ENCODE measurements around the gene PDK3. TPM values are rescaled to one million over a fixed set of nuclear protein-coding genes. Genes with fewer than 3 reads are reported as not detected.
A peak's percentile ranks its signal among the peaks of the same experiment; 100 is the strongest.

PDK3 gene
- total and polyA plus RNA-seq, 2 experiments from 2014 or later, result 5.8 to 7.0 TPM

GRCh38 chrX:24463077-24463476, 2.0 kb upstream of the PDK3 start:
- Histone ChIP-seq H3K9me3 (ENCODE audit: low read depth) (no peaks in the 10 kb centered on the region), H3K27me3 (replicated peaks; ENCODE audit: insufficient read depth) (no peaks in the 10 kb centered on the region), H3K9ac (no peak overlapping the region), H3K4me3 (no peak overlapping the region), H4K20me1 (ENCODE audit: insufficient read depth) (no peaks in the 10 kb centered on the region), H3K79me2 (ENCODE audit: insufficient read depth) (no peaks in the 10 kb centered on the region), H3K9me2 (ENCODE audit: insufficient read depth) (no peaks in the 10 kb centered on the region), H3K4me2 (ENCODE audit: unreplicated experiment) (no peak overlapping the region), H3K4me1 (ENCODE audit: insufficient read depth) (no peaks in the 10 kb centered on the region), H3K27ac (no peak overlapping the region), H3K36me3 (ENCODE audit: low read depth) (no peaks in the 10 kb centered on the region), H2AFZ (no peak overlapping the region), H3F3A (ENCODE audit: insufficient read depth) (no peaks in the 10 kb centered on the region)
- 95 to 100% methylated on average over 3 of the region's 3 CpGs for WGBS, 2 experiments (ENCODE audit: low coverage in 1 of 2, low lambda C conversion rate in 2 of 2, missing lambda C conversion rate in 2 of 2)
- DNase-seq, result no peak
- TF ChIP-seq EZH2 (IDR thresholded peaks at IDR 0.05; ENCODE audit: insufficient read depth, poor library complexity, severe bottlenecking) (no peak), EZH2phosphoT487 (IDR thresholded peaks at IDR 0.05; ENCODE audit: insufficient read depth, low read depth) (no peak)
- in situ Hi-C loops (cut with MboI), result no loop called here

- Histone ChIP-seq H2AFZ (peak overlapping the region; percentile 93), H4K20me1 (ENCODE audit: insufficient read depth) (no peaks in the 10 kb centered on the region), H3K79me2 (ENCODE audit: insufficient read depth) (no peaks in the 10 kb centered on the region), H3K4me2 (ENCODE audit: unreplicated experiment) (peak overlapping the region; percentile 71), H3K36me3 (ENCODE audit: low read depth) (no peaks in the 10 kb centered on the region), H3K9ac (peak overlapping the region; percentile 74), H3F3A (ENCODE audit: insufficient read depth) (no peaks in the 10 kb centered on the region), H3K9me3 (ENCODE audit: low read depth) (no peaks in the 10 kb centered on the region), H3K4me1 (ENCODE audit: insufficient read depth) (no peaks in the 10 kb centered on the region), H3K27me3 (replicated peaks; ENCODE audit: insufficient read depth) (no peaks in the 10 kb centered on the region), H3K9me2 (ENCODE audit: insufficient read depth) (no peaks in the 10 kb centered on the region), H3K27ac (no peak overlapping the region), H3K4me3 (peak overlapping the region; percentile 79)
- in situ Hi-C loops (cut with MboI), result no loop called here
- 0% methylated on average over 5 of the region's 5 CpGs; no CpG with 5 or more reads in 1 of the 2 experiments for WGBS, 2 experiments (ENCODE audit: low coverage in 1 of 2, low lambda C conversion rate in 2 of 2, missing lambda C conversion rate in 2 of 2)
- no peak for DNase-seq
- TF ChIP-seq EZH2phosphoT487 (IDR thresholded peaks at IDR 0.05; ENCODE audit: insufficient read depth, low read depth) (no peak), EZH2 (IDR thresholded peaks at IDR 0.05; ENCODE audit: insufficient read depth, poor library complexity, severe bottlenecking) (no peak)
Measured at GRCh38 chrX:24464498-24464835, 619 bp upstream of the PDK3 start.

- Histone ChIP-seq H3K79me2 (ENCODE audit: insufficient read depth) (no peaks in the 10 kb centered on the region), H3F3A (ENCODE audit: insufficient read depth) (no peaks in the 10 kb centered on the region), H4K20me1 (ENCODE audit: insufficient read depth) (no peaks in the 10 kb centered on the region), H3K27me3 (replicated peaks; ENCODE audit: insufficient read depth) (no peaks in the 10 kb centered on the region), H3K9me2 (ENCODE audit: insufficient read depth) (no peaks in the 10 kb centered on the region), H3K4me2 (ENCODE audit: unreplicated experiment) (peak overlapping the region; percentile 71), H3K27ac (no peak overlapping the region), H3K4me3 (peak overlapping the region; percentile 79), H3K4me1 (ENCODE audit: insufficient read depth) (no peaks in the 10 kb centered on the region), H3K9me3 (ENCODE audit: low read depth) (no peaks in the 10 kb centered on the region), H3K36me3 (ENCODE audit: low read depth) (no peaks in the 10 kb centered on the region), H3K9ac (peak overlapping the region; percentile 74), H2AFZ (peak overlapping the region; percentile 93)
- in situ Hi-C loops (cut with MboI), result no loop called here
- TF ChIP-seq EZH2phosphoT487 (IDR thresholded peaks at IDR 0.05; ENCODE audit: insufficient read depth, low read depth) (no peak), EZH2 (IDR thresholded peaks at IDR 0.05; ENCODE audit: insufficient read depth, poor library complexity, severe bottlenecking) (no peak)
- DNase-seq, result peak; percentile 8
- WGBS, 2 experiments (ENCODE audit: low coverage in 1 of 2, low lambda C conversion rate in 2 of 2, missing lambda C conversion rate in 2 of 2), result 0 to 3% methylated on average over 8 to 12 of the region's 25 CpGs
Measured at GRCh38 chrX:24465532-24465865, 413 bp downstream of the PDK3 start.

GRCh38 chrX:24466025-24466424, 939 bp downstream of the PDK3 start:
- Histone ChIP-seq H2AFZ (no peak overlapping the region), H3K4me3 (peak overlapping the region; percentile 79), H3K9me2 (ENCODE audit: insufficient read depth) (no peaks in the 10 kb centered on the region), H3K27ac (no peak overlapping the region), H3K9me3 (ENCODE audit: low read depth) (no peaks in the 10 kb centered on the region), H3K4me1 (ENCODE audit: insufficient read depth) (no peaks in the 10 kb centered on the region), H3K79me2 (ENCODE audit: insufficient read depth) (no peaks in the 10 kb centered on the region), H3F3A (ENCODE audit: insufficient read depth) (no peaks in the 10 kb centered on the region), H3K36me3 (ENCODE audit: low read depth) (no peaks in the 10 kb centered on the region), H4K20me1 (ENCODE audit: insufficient read depth) (no peaks in the 10 kb centered on the region), H3K9ac (no peak overlapping the region), H3K4me2 (ENCODE audit: unreplicated experiment) (no peak overlapping the region), H3K27me3 (replicated peaks; ENCODE audit: insufficient read depth) (no peaks in the 10 kb centered on the region)
- WGBS, 2 experiments (ENCODE audit: low coverage in 1 of 2, low lambda C conversion rate in 2 of 2, missing lambda C conversion rate in 2 of 2), result 71 to 76% methylated on average over 9 to 11 of the region's 11 CpGs
- DNase-seq, result no peak
- no peak for TF ChIP-seq EZH2phosphoT487 (IDR thresholded peaks at IDR 0.05; ENCODE audit: insufficient read depth, low read depth)
- in situ Hi-C loops (cut with MboI), result no loop called here

GRCh38 chrX:24468245-24468644, 3.2 kb downstream of the PDK3 start:
- H3K4me2 ChIP-seq (ENCODE audit: unreplicated experiment), result no peak overlapping the region
- H3K27ac ChIP-seq, result no peak overlapping the region
- H3K4me3 ChIP-seq, result no peak overlapping the region
- H3K9ac ChIP-seq, result no peak overlapping the region
- H3F3A ChIP-seq (ENCODE audit: insufficient read depth), result no peaks in the 10 kb centered on the region
- no peaks in the 10 kb centered on the region for H3K9me3 ChIP-seq (ENCODE audit: low read depth)
- no peaks in the 10 kb centered on the region for H3K4me1 ChIP-seq (ENCODE audit: insufficient read depth)
- TF ChIP-seq EZH2 (IDR thresholded peaks at IDR 0.05; ENCODE audit: insufficient read depth, poor library complexity, severe bottlenecking), result no peak
- TF ChIP-seq EZH2phosphoT487 (IDR thresholded peaks at IDR 0.05; ENCODE audit: insufficient read depth, low read depth), result no peak
- H4K20me1 ChIP-seq (ENCODE audit: insufficient read depth), result no peaks in the 10 kb centered on the region
- no peaks in the 10 kb centered on the region for H3K27me3 ChIP-seq (replicated peaks; ENCODE audit: insufficient read depth)
- no peak overlapping the region for H2AFZ ChIP-seq
- H3K36me3 ChIP-seq (ENCODE audit: low read depth), result no peaks in the 10 kb centered on the region
- no peak for DNase-seq
- in situ Hi-C loops (cut with MboI), result no loop called here
- WGBS, 2 experiments (ENCODE audit: low coverage in 1 of 2, low lambda C conversion rate in 2 of 2, missing lambda C conversion rate in 2 of 2), result 0 to 22% methylated on average over 1 of the region's 1 CpG
- H3K9me2 ChIP-seq (ENCODE audit: insufficient read depth), result no peaks in the 10 kb centered on the region
- no peaks in the 10 kb centered on the region for H3K79me2 ChIP-seq (ENCODE audit: insufficient read depth)

Data from GM23248 (cell line).